Measurements from ENCODE around the gene GPX2.
"Not testable (repeated sequence)": the region's sequence is repeated elsewhere in the genome, so short reads cannot be mapped to it uniquely, and the experiment has no call there.

GRCh38 chr14:64913477-64913876 is 29.1 kb downstream of the GPX2 start:
- not testable (repeated sequence) for TF ChIP-seq CTCF (conservative IDR thresholded peaks at IDR 0.05; ENCODE audit: low read depth, low read length); RAD21 (IDR thresholded peaks at IDR 0.05; ENCODE audit: low read length); POLR2A (IDR thresholded peaks at IDR 0.05; ENCODE audit: low read depth, low read length); CHD1 (IDR thresholded peaks at IDR 0.05; ENCODE audit: low read depth, low read length); FOS (IDR thresholded peaks at IDR 0.05; ENCODE audit: low read depth, low read length); MXI1 (IDR thresholded peaks at IDR 0.05; ENCODE audit: borderline replicate concordance, low read depth, low read length); RFX5 (IDR thresholded peaks at IDR 0.05; ENCODE audit: low read depth, low read length); USF2 (IDR thresholded peaks at IDR 0.05; ENCODE audit: low read depth, low read length)
